Right hindlimb (tissue), 1 donor: ENCODE results near the gene ACTN1.
"Not testable (repeated sequence)": the region's sequence is repeated elsewhere in the genome, so short reads cannot be mapped to it uniquely, and the experiment has no call there.

Source experiments
- DNase-seq: peaks from one replicate; pipeline ENCODE4 v3.0.0-alpha.2; 2018

ACTN1 gene

DNA sequence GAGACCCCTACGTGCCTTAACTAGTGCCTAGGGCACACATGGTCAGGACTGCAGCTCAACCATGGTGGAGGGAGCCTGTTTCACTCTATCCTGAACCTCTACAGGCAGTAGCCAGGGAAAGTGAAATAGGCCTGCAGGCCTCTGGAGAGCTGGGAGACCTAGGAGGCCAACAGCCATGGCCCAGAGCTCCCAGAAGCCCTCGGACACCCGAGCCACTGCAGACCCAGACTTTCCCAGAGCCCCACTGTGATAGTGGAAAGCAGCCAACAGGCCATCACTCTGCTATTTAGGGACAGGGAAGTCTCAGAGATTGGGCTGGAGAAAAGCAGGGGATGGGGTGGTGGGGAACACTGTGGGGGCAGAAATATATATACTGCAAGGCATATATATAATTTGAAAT, 129.7 kb downstream of the ACTN1 start:
- no peak for DNase-seq

DNA sequence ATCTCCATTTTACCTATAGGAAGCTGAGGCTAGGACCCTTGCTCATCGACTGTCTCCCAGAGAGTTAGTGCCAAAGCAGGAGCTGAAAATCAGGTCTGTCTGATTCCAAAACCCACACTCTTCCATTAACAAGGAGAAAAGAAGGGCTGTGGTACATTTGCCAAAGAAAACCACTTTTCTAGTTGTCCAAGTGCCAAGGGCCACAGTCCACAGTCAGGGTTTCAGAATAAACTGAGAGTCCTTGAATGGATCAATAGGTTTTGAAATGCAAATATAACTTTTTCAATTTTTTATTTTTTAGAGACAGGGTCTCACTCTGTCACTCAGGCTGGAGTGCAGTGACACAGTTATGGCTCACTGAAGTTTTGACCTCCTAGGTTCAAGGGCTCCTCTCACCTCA, 130.8 kb downstream of the ACTN1 start:
- no peak for DNase-seq

DNA sequence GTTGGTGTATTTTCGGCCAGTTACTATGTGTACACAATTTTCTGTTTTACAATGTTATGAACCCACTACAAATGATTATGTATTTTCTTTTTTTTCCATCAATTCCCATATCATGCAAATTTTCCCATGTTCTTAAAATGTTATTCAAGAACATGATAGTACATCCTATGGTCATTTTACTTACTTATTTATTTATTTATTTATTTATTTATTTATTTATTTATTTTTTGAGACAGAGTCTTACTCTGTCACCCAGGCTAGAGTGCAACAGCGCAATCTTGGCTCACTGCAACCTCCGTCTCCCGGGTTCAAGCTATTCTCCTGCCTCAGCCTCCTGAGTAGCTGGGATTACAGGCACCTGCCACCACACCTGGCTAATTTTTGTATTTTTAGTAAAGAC, 131.5 kb downstream of the ACTN1 start:
- not testable (repeated sequence) for DNase-seq

GRCh38 chr14:68846466-68846865, 132.6 kb downstream of the ACTN1 start:
- DNase-seq = no peak

DNA sequence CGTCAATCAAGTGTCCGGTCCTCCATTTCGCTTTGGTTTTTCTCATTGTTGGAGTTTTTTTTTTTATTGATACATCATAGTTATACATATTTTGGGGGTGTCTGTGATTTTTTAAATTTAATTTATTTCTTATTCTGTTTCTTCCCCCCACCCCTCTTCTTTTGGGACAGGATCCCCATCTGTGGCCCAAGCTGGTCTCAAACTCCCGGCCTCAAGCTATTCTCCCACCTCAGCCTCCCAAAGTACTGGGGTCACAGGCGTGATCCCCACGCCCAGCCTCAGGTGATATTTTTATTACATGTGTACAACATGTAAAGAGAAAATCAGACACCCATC, 134.9 kb downstream of the ACTN1 start:
- DNase-seq = no peak

GRCh38 chr14:68843471-68844209, 135.5 kb downstream of the ACTN1 start:
- DNase-seq = peak; percentile 91

GRCh38 chr14:68842298-68842697, 136.8 kb downstream of the ACTN1 start:
- no peak for DNase-seq

DNA sequence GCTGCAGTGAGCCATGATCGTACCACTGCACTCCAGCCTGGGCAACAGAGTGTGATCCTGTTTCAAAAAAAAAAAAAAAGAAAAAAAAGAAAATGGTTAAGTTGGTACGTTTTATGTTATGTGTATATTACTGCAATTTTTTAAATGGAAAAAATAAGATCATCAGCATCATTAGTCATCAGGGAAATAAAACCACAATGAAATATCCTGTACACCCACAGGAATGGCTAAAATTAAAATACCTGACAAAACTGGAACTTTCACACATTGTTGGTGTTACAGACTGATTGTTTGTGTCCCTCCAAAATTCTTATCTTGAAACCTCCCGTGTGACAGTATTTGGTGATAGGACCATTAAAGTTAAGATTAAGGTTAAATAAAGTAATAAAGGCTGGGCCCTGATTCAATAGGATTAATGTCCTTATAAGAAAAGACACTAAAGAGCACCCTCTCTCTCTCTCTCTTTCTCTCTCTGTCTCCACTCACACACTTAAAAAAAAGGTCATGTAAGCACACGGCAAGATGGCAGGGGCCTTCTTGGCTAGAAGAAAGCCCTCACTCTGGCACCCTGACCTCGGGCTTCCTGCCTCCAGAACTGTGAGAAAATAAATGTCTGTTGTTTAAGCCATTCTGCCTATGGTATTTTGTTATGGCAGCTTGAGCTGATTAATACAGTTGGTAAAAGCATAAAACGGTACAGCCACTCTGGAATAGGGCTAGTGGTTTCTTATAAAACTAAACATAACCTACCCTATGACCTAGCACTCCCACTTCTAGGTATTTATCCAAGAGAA, 137.9 kb downstream of the ACTN1 start:
- no peak for DNase-seq

GRCh38 chr14:68840454-68840853, 138.6 kb downstream of the ACTN1 start:
- DNase-seq = no peak

GRCh38 chr14:68836082-68836481, 143.0 kb downstream of the ACTN1 start:
- DNase-seq = no peak

- DNase-seq = no peak
Observed at GRCh38 chr14:68834816-68835215, 144.3 kb downstream of the ACTN1 start.

DNA sequence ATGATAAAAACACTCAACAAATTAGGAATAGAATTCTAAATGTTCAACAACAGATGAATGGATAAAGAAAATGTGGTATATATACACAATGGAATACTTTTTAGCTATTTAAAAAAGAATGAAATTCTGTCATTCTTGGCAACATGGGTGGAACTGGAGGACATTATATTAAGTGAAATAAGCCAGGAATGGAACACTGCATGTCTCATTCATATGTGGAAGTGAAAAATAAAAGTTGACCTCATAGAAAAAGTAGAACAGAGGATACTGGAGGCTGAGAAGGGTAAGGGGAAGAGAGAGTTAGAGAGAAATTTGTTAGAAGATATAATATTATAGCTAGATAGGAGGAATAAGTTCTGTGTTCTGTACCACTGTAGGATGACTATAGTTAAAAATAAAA, 150.4 kb downstream of the ACTN1 start:
- no peak for DNase-seq

DNA sequence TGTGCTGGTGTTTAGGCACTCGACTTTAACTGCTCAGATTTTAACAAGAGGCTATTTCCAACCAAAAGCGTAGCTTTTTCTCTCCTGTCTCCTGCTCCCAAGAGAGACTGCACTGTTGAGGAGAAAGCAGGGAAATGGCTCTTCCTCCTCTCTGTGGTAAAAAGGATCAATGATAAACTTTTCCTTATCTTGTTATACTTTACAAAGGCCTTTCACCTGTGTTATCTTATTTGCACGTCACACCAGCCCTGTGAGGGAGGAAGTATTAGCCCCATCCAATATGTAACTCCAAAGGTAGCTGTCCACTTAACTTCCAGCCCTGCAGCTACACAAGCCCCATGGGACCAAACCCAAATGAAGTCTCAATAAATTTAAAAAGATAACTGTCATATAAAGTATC, 153.4 kb downstream of the ACTN1 start:
- DNase-seq = no peak

DNA sequence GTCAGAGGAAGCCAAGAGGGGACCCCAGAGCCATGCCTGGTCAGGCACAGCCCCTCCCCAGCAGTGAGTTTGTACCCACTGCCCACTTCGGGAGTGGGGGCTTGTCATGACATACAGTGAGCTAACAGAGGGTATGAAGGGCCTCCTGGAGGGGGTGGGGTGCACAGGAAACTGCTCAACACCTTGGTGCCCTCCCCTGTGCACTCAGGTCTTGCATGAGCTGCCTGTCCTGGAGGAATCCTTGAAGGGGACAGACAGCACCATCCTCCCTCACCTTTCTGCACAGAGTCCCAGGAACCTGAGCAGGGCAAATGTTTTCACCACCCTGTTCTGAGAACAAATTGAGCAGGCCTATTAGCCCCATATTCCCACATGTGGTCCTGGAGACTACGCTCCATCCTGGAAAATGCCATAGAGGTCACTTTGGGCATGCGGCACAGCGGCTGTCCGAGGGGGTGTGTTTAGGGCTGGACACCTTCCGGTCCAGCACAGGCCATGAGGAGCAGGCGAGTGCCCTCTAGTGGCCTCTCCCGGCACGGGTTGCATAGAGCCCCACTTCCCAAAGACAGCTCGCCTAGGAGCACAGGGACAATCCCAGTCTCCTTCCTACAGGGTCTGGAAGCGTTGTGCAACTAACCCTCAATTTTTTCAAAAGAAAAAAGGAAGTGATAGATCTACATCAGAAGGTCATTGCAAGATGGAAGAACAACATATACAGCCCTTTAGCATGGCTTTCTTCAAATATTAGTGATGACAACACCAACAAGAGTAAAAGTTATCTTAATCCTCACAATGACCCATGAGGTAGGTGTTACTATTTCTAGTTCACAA, 154.4 kb downstream of the ACTN1 start:
- peak; percentile 76 for DNase-seq

DNA sequence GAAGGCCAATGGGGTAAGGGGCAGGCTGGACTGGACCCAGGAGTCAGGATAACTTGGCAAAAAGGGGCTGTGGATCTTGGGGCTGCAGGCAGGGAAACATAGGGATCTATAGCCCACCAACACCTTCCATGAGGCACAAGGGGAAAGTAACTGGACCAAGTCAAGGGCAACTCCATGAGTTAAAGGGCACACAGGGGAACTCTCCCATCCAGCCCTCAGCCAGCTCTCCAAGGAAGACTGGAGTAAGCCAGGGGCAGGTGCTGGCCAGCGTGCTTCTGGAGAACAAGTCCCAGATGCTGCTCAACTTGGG, 154.9 kb downstream of the ACTN1 start:
- DNase-seq = no peak
